GM21367 (cell line): ENCODE data around the gene MYOCD.

Experiments
- ATAC-seq: cut with Tn5 transposase; IDR thresholded peaks from one replicate; pipeline ENCODE4 v1.9.1; 2021; ENCODE audit not compliant: unreplicated experiment

The MYOCD gene

GRCh38 chr17:12744298-12744697, 78.6 kb downstream of the MYOCD start:
- no peak for ATAC-seq

- no peak for ATAC-seq
Observed at GRCh38 chr17:12744786-12745185, 79.1 kb downstream of the MYOCD start.

- no peak for ATAC-seq
Observed at GRCh38 chr17:12745486-12745885, 79.8 kb downstream of the MYOCD start.

- no peak for ATAC-seq
Observed at GRCh38 chr17:12756786-12757185, 91.1 kb downstream of the MYOCD start.

- ATAC-seq = no peak
Observed at GRCh38 chr17:12759090-12759489, 93.4 kb downstream of the MYOCD start.

GRCh38 chr17:12765548-12765947, 99.9 kb downstream of the MYOCD start:
- no peak for ATAC-seq

GRCh38 chr17:12768255-12768654, 102.6 kb downstream of the MYOCD start:
- ATAC-seq = no peak

GRCh38 chr17:12769981-12770380, 104.3 kb downstream of the MYOCD start:
- no peak for ATAC-seq

- ATAC-seq = no peak
Observed at GRCh38 chr17:12773153-12773552, 107.5 kb downstream of the MYOCD start.

GRCh38 chr17:12789075-12789480, 123.4 kb downstream of the MYOCD start:
- peak; percentile 85 for ATAC-seq

GRCh38 chr17:12789481-12790248, 124.0 kb downstream of the MYOCD start, which contains the start of gene ARHGAP44:
TSS of gene ARHGAP44 (plus strand) at chr17:12789498. CDS start at chr17:12789839, 341 bp downstream.
- ATAC-seq = peak; percentile 58

- no peak for ATAC-seq
Observed at GRCh38 chr17:12790249-12791106, 124.8 kb downstream of the MYOCD start.

- ATAC-seq = no peak
Observed at GRCh38 chr17:12794919-12795532, 129.3 kb downstream of the MYOCD start.

- no peak for ATAC-seq
Observed at GRCh38 chr17:12800855-12801365, 135.2 kb downstream of the MYOCD start.

GRCh38 chr17:12806630-12807029, 140.9 kb downstream of the MYOCD start:
- no peak for ATAC-seq

GRCh38 chr17:12808723-12809122, 143.0 kb downstream of the MYOCD start:
- no peak for ATAC-seq

- ATAC-seq = no peak
Observed at GRCh38 chr17:12812877-12813276, 147.2 kb downstream of the MYOCD start.

- no peak for ATAC-seq
Observed at GRCh38 chr17:12813664-12814063, 148.0 kb downstream of the MYOCD start.

- no peak for ATAC-seq
Observed at GRCh38 chr17:12814718-12815117, 149.0 kb downstream of the MYOCD start.

GRCh38 chr17:12815642-12816141, 150.0 kb downstream of the MYOCD start:
- peak; percentile 99 for ATAC-seq
